GM23248 (cell line): ENCODE data around the gene S100A13.

Experiments
- EZH2 ChIP-seq: fragments of 200-600 bp; sonication (generic); IDR thresholded peaks from 2 replicates; pipeline ENCODE4 v1.6.1; 2018; ENCODE audit warnings: antibody characterized with exemption, mild to moderate bottlenecking; ENCODE audit not compliant: insufficient read depth, poor library complexity, severe bottlenecking
- EZH2phosphoT487 ChIP-seq: fragments of 200-600 bp; sonication (generic); IDR thresholded peaks from 2 replicates; pipeline ENCODE4 v1.6.1; 2018; ENCODE audit warnings: antibody characterized with exemption, moderate library complexity, mild to moderate bottlenecking, low read depth; ENCODE audit not compliant: insufficient read depth

- no peak for TF ChIP-seq EZH2phosphoT487
- TF ChIP-seq EZH2: no peak
These were observed 815 bp downstream of the S100A13 start for GRCh38 chr1:153626477-153626903.
